Activated CD8-positive, alpha-beta memory T cell treated with anti-CD3 and anti-CD28 coated beads for 24 hours (primary cell): ENCODE results near the gene ZSCAN10.
"Not testable (repeated sequence)": the region's sequence is repeated elsewhere in the genome, so short reads cannot be mapped to it uniquely, and the experiment has no call there.

Experiments used
- DNase-seq: peaks from one replicate; pipeline ENCODE4 v3.0.0-alpha.2; 2020

The ZSCAN10 gene

GRCh38 chr16:3059041-3059722 is 39.9 kb downstream of the ZSCAN10 start:
- peak; percentile 97 for DNase-seq

- DNase-seq = peak; percentile 79
These were observed 40.7 kb downstream of the ZSCAN10 start for GRCh38 chr16:3058139-3059030.

- DNase-seq = no peak
These were observed 41.6 kb downstream of the ZSCAN10 start for GRCh38 chr16:3057181-3058138.

GRCh38 chr16:3056336-3057180 is 42.5 kb downstream of the ZSCAN10 start:
- DNase-seq = no peak

GRCh38 chr16:3055734-3056115 is 43.4 kb downstream of the ZSCAN10 start:
- DNase-seq = not testable (repeated sequence)

GRCh38 chr16:3054965-3055733 is 43.9 kb downstream of the ZSCAN10 start:
- no peak for DNase-seq

- not testable (repeated sequence) for DNase-seq
These were observed 45.8 kb downstream of the ZSCAN10 start for GRCh38 chr16:3053330-3053710.

- peak; percentile 70 for DNase-seq
These were observed 46.3 kb downstream of the ZSCAN10 start for GRCh38 chr16:3052571-3053329.

GRCh38 chr16:3051494-3051893 is 47.6 kb downstream of the ZSCAN10 start:
- DNase-seq = no peak

GRCh38 chr16:3051009-3051408 is 48.1 kb downstream of the ZSCAN10 start:
- no peak for DNase-seq

- DNase-seq = no peak
These were observed 48.6 kb downstream of the ZSCAN10 start for GRCh38 chr16:3050487-3050886.

GRCh38 chr16:3049921-3050481 is 49.1 kb downstream of the ZSCAN10 start:
- DNase-seq = no peak

GRCh38 chr16:3047387-3047720 is 51.7 kb downstream of the ZSCAN10 start:
- DNase-seq = no peak

- no peak for DNase-seq
These were observed 52.3 kb downstream of the ZSCAN10 start for GRCh38 chr16:3046641-3047386.

- peak; percentile 69 for DNase-seq
These were observed 53.1 kb downstream of the ZSCAN10 start, which contains the start of gene MMP25 for GRCh38 chr16:3045758-3046640. Gene MMP25, plus strand, starts transcription at chr16:3046561. Its CDS starts 357 bp downstream, at chr16:3046918.

- no peak for DNase-seq
These were observed 54.4 kb downstream of the ZSCAN10 start for GRCh38 chr16:3044708-3045107.

- DNase-seq = no peak
These were observed 56.7 kb downstream of the ZSCAN10 start for GRCh38 chr16:3042376-3042775.

GRCh38 chr16:3038896-3039295 is 60.2 kb downstream of the ZSCAN10 start:
- DNase-seq = no peak
